HTR-8/SVneo (cell line): ENCODE data around the gene MPPED1.

Experiments
- DNase-seq: peaks from one replicate; pipeline ENCODE4 v3.0.0; 2011; ENCODE audit warnings: low spot score, mixed read lengths; ENCODE audit not compliant: insufficient read length
- FAIRE-seq: peaks from 2 replicates; lab custom pipeline; 2011; peaks lifted over from hg19 to GRCh38; lab: Jason Lieb, UNC

MPPED1 gene

GRCh38 chr22:43441751-43442150 is 29.9 kb downstream of the MPPED1 start:
- no peak for FAIRE-seq
- DNase-seq = no peak

DNA sequence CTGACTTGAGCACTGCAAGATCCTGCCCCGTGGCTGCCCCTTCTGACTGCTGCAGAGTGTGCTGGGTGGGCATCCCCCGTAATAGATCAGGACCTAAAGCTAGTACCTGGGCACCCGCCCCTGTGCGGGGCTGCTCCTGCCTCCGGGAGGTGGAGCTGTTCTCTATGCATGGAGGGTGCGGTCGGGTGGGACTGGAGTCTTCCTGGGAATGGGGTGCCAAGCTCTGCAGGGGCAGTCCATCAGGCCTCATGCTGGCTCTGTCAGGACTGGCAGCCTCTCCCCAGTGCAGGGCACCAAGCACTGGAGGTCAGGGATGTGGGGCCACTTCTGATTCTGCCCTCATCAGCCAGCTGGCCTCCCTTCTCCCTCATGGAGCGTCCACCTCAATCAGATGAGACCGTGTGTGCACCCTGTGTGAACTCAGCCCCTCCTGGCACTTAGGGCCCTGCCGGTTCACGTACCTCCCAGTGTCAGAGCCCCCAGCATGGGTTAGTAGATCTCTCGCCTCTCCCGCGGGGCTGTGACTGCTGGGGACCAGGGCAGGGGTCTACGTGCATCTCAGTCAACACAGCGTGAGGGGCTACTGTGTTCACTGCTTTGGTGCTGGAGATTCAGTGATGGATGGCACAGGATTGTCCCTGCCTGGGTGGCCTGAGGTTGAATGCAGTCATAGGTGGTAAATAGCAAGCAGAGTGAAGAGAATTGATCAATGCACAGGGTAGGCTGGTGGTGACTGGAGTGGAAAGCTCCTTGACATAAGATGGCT is 30.8 kb downstream of the MPPED1 start:
- DNase-seq (no peak), FAIRE-seq (no peak)

GRCh38 chr22:43443152-43443471 is 31.3 kb downstream of the MPPED1 start:
- DNase-seq (no peak), FAIRE-seq (no peak)

DNA sequence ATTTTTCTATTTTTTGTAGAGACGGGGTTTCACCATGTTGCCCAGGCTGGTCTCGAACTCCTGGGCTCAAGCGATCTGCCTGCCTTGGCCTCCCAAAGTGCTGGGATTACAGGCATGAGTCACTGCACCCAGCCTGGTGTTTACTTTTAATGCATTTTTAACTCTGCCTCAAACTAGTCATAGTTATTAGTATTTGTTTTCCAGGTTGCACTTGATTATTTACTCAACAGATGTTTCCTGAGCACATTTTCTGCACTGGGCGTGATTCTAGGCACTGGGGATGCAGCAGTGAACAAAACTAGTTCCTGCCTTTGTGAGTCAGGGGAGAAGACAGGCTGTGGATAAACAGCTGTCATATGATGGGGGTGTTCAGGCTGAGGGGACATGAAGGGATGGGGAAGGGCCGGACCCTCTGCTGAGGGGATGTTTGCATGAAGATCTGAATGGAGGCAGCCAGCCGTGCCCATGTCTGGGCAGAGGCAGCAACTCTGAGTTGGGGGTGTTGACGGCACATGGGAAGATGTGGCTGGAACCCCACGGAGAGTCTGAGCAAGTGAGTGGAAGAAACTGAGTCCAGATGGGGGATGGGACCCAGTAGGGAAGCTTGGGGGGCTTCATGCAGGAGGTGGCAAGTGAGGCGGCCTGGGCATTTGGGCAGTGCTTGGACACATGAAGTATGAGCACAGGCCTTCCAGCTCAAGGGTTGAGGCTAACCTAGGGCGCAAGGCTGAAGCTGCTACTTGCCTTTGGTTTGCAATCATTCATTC is 34.4 kb downstream of the MPPED1 start:
- no peak for DNase-seq
- no peak for FAIRE-seq

DNA sequence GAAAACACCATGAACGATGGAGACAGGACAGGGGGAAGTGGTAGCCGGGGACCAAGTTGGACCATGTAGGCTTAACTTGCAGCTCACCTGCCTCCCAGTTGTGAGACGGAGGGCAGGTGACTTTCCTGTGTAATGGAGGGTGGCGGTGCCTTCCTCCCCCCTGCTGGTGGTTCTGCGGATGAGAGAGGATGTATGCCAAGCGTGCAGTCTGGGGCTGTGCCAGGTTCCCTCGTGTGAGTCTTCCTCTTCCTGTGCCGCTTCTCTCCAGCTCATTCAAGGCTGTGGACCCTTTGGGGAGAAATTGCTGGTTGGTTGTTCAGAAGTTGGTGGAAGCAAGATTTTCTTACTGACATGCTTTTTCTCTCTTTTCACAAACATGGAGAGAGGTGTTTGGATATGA is 35.1 kb downstream of the MPPED1 start:
- no peak for FAIRE-seq
- DNase-seq = no peak

GRCh38 chr22:43447380-43447779 is 35.6 kb downstream of the MPPED1 start:
- no peak for FAIRE-seq
- DNase-seq = no peak

DNA sequence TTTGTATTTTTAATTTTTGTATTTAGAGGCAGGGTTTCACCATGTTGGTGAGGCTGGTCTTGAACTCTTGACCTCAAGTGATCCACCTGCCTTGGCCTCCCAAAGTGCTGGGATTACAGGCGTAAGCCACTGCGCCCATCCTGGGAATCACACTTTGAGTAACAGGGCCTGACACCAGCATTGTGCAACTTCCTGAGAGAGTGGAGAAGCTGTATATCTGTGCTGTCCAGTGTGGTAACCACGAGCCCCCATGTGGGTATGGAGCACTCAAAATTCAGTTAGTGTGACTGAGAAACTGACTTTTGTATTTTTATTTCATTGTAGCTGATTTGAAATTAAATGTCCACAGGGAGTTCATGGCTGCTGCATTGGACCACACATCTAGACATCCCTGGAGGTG is 36.2 kb downstream of the MPPED1 start:
- FAIRE-seq (no peak), DNase-seq (no peak)

DNA sequence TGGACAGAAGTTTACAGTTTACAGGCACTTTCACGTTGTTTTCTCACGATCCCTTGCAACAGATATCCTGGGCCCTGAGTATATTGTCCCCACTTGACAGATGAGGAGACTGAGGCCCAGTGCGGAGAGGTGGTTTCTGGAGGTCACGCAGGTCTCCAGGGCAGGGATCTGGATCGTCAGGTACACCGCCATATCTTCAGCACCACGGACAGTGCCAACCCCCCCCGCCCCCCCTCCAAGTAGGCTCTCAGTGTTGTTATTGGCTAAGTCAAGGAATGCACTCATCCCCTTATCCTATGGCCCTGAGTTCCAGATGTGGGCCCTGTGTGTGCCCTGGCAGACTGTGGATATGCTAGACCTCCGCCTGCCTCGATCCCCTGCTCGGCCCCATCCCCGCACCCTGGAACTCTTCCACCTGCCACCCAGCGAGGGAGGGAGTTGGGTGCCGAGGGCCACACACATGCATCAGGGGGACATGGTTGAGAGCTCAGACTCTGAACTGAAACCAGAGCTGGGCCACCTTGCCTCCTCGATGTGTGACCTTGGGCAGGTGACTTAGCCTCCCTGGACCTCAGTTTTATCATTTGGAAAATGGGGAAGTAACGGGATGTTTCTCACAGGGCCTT is 37.5 kb downstream of the MPPED1 start:
- DNase-seq = no peak
- FAIRE-seq = no peak

DNA sequence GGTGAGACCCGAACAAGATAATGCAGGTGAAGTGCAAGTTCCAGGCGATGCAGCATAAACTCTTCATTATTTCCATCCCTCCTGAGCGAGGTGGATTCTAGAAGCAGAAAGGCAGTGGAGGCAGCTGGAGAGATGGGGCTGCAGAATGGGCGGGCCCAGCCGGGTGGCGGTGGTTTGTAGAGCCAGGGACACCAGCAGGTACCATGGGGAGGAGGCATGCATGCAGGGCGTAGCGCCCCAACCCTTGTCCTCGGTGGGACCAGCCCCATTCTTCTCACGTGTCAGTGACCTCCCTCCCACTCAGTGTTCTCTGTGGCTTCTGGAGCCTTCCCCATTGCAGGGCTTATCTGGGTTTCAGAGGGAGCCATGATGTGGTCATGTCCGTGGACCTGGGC is 38.0 kb downstream of the MPPED1 start:
- DNase-seq (no peak), FAIRE-seq (no peak)

- DNase-seq (no peak), FAIRE-seq (no peak)
Measured at GRCh38 chr22:43451371-43452050, 39.7 kb downstream of the MPPED1 start.

DNA sequence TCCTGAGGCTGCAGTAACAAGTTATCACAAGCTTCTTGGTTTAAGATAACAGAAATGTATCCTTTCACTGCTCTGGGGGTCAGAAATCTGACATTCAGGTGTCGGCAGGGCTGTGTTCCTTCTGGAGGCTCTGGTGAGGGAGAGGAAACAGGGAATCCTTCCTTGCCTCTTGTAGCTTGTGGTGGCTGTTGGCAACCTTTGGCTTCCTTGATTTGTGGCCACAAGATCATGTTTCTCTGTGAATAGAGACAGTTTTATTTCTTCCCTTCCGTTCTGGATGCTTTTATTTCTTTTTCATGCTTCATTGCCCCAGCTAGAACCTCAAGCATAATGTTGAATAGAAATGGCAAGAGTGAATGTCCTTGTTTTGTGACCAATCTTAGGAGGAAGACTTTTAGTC is 44.0 kb downstream of the MPPED1 start:
- FAIRE-seq = no peak
- DNase-seq = no peak

DNA sequence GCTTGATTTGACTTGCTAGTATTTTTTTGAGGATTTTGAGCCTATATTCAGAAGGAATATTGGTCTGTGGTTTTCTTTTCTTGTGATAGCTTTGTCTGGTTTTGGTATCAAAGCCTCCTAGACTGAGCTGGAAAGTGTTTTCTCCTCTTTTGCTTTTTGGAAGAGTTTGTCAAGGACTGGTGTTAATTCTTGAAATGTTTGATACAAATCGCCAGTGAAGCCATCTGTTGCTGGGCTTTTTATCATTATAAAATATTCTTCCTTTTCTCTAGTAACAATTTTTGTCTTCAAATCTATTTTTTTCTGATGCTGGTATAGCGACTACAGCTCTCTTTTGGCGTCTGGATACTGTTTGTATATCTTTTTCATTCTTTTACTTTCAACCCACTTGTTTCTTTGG is 45.2 kb downstream of the MPPED1 start:
- no peak for DNase-seq

GRCh38 chr22:43462701-43463100 is 50.9 kb downstream of the MPPED1 start:
- FAIRE-seq (no peak), DNase-seq (no peak)

More for the DNA sequence above, 45.2 kb downstream of the MPPED1 start:
- FAIRE-seq = no peak

DNA sequence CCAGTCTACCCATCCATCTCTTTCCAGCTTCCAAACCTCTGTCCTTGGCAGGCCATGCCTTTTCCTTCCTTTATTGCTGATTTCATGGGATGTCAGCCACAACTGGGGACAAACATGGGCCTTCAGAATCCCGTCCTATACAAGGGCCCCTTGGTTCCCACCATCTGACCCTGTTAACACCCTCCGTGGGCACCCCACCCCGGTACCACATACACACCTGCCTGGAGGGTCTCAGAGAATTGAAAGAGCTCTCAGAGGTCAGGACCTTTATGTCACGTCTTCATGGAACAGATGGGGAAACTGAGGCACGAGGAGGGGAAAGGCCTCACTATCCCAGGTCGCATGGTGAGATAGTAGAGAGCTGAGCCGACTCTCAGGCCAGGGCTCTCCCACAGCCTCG is 53.0 kb downstream of the MPPED1 start:
- FAIRE-seq = no peak
- no peak for DNase-seq

DNA sequence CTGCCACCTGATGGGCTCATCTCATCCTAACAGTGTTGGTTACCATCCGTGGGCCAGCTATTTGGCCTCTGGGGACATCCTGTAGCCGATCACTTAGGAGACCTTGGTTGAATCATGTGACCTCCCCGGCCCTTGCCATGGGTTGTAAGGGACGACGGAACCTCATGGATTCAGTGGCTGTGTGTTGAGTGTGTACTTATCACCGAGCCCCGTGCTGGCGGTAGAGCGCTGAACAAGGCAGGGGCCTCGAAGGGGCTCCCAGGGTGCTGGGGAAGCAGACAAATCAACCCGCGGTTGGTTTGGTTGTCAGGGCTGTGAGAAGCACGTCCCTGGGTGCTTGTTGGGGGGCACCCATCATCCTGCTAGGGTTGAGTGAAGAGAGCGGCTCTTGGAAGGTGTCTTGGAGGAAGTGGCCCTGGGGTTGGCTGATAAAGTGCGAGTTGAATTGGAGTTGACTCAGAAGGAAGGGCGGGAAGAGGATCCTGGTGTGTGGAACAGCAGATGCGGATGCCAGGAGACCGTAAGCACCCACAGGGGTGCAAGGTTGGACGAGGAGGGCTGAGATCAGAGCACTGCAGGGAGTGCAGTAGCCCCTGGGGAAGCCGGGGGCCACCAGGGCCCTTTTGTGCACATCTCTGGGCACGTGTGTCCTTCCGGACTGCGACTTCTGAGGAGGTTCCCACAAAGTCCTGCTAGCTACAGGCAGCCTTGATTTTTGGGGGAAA is 53.6 kb downstream of the MPPED1 start:
- DNase-seq = no peak

DNA sequence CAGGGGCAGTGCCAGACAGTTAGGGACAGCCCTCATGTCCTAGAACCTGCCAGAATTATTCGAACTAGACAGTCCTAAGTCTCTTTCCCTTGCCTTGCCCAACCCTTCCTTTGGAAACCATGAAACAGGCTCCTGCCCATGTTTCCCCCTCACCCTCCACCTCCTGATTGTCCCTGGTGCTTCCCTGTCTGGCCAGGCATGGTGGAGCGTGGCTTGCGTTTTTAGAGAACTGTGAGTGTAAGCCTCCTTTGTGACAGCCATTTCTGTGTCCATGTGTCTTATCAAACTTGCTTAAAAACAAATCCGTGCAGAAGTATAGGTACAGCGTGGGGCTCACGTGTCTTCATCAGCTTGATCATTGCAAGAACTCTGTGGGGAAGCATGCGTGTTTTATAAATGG is 54.9 kb downstream of the MPPED1 start:
- FAIRE-seq (no peak), DNase-seq (no peak)

More for the DNA sequence above, 53.6 kb downstream of the MPPED1 start:
- no peak for FAIRE-seq

- no peak for FAIRE-seq
- no peak for DNase-seq
Measured at GRCh38 chr22:43467216-43467940, 55.6 kb downstream of the MPPED1 start.

GRCh38 chr22:43470253-43470652 is 58.4 kb downstream of the MPPED1 start:
- FAIRE-seq = no peak

DNA sequence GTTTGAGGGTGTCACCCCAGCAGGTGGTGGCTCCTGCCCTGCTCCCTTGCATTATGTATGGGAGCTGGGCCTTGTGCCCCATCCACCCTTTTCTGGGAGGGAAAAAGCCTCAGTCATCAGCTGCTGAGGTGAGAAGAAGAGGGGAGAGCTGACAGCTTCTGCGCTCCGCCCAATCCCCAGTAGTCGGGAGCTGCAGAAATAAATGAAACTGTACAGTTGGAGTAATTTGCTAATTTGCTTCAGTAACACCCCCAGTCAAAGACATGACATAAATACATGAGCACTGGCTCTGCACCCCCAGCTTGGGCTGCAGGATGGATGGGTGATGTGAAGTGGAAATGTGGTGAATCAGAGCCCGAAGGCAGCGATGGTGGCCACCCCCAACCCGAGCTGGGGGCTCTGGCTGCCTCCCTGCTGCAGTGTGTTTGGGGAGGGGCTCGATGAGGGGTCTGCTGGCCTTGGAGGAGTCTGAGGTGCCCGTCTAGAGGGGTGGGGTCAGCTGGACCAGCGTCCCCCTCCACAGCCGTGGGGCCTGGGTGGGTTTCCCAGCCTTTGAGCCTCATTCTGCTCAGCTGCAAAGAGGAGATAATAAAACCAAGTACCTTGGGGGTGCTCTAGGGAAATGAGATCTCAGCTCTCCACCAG is 59.2 kb downstream of the MPPED1 start:
- DNase-seq (no peak), FAIRE-seq (no peak)

More at GRCh38 chr22:43470253-43470652, 58.4 kb downstream of the MPPED1 start:
- no peak for DNase-seq
